Measurements from ENCODE around the gene LRRC2. TPM values are rescaled to one million over a fixed set of nuclear protein-coding genes. Genes with fewer than 3 reads are reported as not detected.

The LRRC2 gene
- total and polyA plus RNA-seq, 9 of the 15 experiments (the other 6 are each of a cell fraction or from before 2014, with no cell fraction given), result 0.01 to 0.04 (median 0.03) TPM; not detected in 5

DNA sequence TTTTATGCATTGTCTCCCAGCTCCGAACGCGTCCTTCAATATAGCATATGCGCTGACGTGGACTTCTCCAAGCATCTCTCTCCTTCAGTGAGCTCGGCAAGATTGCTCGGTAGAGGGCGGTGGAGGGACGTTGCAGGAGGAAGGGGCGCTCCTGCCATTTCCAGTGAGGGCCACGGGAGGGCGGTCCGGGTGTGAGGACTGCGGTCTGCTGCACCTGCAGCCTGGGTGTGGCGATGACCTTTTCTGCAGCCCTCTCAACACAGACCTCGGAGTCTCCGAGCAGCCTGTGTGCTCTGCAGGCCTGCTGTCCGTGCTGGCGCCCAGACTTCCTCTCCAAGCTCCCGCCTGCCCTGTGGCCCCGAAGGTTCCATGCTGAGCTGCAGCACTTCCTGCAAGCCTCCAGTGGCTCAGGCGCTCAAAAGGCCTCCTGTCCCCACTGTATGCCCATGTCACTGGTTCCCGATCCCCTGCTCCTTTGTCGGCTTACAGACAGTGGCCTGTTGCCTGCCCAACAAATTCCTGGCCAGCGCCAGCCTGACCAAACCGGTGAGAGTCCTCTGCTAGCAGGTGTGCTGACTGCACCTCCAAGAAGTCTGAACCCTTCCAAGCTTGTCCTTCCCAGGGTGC lies 77.3 kb downstream of the LRRC2 start (continued):
- TF ChIP-seq, protein P1, sequence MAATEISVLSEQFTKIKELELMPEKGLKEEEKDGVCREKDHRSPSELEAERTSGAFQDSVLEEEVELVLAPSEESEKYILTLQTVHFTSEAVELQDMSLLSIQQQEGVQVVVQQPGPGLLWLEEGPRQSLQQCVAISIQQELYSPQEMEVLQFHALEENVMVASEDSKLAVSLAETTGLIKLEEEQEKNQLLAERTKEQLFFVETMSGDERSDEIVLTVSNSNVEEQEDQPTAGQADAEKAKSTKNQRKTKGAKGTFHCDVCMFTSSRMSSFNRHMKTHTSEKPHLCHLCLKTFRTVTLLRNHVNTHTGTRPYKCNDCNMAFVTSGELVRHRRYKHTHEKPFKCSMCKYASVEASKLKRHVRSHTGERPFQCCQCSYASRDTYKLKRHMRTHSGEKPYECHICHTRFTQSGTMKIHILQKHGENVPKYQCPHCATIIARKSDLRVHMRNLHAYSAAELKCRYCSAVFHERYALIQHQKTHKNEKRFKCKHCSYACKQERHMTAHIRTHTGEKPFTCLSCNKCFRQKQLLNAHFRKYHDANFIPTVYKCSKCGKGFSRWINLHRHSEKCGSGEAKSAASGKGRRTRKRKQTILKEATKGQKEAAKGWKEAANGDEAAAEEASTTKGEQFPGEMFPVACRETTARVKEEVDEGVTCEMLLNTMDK (IDR thresholded peaks at IDR 0.05; ENCODE audit: borderline replicate concordance, insufficient read depth, low read depth, low read length, poor library complexity, severe bottlenecking), result peak; percentile 90
- TF ChIP-seq, protein P2, sequence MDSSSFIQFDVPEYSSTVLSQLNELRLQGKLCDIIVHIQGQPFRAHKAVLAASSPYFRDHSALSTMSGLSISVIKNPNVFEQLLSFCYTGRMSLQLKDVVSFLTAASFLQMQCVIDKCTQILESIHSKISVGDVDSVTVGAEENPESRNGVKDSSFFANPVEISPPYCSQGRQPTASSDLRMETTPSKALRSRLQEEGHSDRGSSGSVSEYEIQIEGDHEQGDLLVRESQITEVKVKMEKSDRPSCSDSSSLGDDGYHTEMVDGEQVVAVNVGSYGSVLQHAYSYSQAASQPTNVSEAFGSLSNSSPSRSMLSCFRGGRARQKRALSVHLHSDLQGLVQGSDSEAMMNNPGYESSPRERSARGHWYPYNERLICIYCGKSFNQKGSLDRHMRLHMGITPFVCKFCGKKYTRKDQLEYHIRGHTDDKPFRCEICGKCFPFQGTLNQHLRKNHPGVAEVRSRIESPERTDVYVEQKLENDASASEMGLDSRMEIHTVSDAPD (CRISPR knock-in tag; IDR thresholded peaks at IDR 0.05), result no peak
- TF ChIP-seq NCOA4 (IDR thresholded peaks at IDR 0.05; ENCODE audit: partially characterized antibody) (no peak), ZNF445 (CRISPR knock-in tag; IDR thresholded peaks at IDR 0.05; ENCODE audit: low read depth) (no peak), HDAC2 (IDR thresholded peaks at IDR 0.05) (0 out of 2 replicates have a peak, but pooled peaks have one; percentile 40), PCBP2 (IDR thresholded peaks at IDR 0.05; ENCODE audit: low read depth, low read length, poor library complexity, severe bottlenecking) (no peak), HMGN3 (IDR thresholded peaks at IDR 0.05; ENCODE audit: borderline replicate concordance, extremely low read depth, insufficient read length, low read depth, low read length) (peak; percentile 34), SMAD3 (CRISPR knock-in tag; conservative IDR thresholded peaks at IDR 0.05) (0 out of 2 replicates have a peak, but pooled peaks have one; percentile 63), C11orf30 (IDR thresholded peaks at IDR 0.05; ENCODE audit: low read depth) (peak; percentile 51; the same call in 1 of the 2 replicates), BDP1 (IDR thresholded peaks at IDR 0.05; ENCODE audit: insufficient read depth, insufficient read length) (no peak), ATF7 (IDR thresholded peaks at IDR 0.05) (peak; percentile 67)
- TF ChIP-seq, protein P3, sequence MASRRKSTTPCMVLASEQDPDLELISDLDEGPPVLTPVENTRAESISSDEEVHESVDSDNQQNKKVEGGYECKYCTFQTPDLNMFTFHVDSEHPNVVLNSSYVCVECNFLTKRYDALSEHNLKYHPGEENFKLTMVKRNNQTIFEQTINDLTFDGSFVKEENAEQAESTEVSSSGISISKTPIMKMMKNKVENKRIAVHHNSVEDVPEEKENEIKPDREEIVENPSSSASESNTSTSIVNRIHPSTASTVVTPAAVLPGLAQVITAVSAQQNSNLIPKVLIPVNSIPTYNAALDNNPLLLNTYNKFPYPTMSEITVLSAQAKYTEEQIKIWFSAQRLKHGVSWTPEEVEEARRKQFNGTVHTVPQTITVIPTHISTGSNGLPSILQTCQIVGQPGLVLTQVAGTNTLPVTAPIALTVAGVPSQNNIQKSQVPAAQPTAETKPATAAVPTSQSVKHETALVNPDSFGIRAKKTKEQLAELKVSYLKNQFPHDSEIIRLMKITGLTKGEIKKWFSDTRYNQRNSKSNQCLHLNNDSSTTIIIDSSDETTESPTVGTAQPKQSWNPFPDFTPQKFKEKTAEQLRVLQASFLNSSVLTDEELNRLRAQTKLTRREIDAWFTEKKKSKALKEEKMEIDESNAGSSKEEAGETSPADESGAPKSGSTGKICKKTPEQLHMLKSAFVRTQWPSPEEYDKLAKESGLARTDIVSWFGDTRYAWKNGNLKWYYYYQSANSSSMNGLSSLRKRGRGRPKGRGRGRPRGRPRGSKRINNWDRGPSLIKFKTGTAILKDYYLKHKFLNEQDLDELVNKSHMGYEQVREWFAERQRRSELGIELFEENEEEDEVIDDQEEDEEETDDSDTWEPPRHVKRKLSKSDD (conservative IDR thresholded peaks at IDR 0.05; ENCODE audit: low read length), result peak; percentile 68; the same call in 1 of the 2 replicates
- TF ChIP-seq, protein P4, sequence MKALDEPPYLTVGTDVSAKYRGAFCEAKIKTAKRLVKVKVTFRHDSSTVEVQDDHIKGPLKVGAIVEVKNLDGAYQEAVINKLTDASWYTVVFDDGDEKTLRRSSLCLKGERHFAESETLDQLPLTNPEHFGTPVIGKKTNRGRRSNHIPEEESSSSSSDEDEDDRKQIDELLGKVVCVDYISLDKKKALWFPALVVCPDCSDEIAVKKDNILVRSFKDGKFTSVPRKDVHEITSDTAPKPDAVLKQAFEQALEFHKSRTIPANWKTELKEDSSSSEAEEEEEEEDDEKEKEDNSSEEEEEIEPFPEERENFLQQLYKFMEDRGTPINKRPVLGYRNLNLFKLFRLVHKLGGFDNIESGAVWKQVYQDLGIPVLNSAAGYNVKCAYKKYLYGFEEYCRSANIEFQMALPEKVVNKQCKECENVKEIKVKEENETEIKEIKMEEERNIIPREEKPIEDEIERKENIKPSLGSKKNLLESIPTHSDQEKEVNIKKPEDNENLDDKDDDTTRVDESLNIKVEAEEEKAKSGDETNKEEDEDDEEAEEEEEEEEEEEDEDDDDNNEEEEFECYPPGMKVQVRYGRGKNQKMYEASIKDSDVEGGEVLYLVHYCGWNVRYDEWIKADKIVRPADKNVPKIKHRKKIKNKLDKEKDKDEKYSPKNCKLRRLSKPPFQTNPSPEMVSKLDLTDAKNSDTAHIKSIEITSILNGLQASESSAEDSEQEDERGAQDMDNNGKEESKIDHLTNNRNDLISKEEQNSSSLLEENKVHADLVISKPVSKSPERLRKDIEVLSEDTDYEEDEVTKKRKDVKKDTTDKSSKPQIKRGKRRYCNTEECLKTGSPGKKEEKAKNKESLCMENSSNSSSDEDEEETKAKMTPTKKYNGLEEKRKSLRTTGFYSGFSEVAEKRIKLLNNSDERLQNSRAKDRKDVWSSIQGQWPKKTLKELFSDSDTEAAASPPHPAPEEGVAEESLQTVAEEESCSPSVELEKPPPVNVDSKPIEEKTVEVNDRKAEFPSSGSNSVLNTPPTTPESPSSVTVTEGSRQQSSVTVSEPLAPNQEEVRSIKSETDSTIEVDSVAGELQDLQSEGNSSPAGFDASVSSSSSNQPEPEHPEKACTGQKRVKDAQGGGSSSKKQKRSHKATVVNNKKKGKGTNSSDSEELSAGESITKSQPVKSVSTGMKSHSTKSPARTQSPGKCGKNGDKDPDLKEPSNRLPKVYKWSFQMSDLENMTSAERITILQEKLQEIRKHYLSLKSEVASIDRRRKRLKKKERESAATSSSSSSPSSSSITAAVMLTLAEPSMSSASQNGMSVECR (CRISPR knock-in tag; IDR thresholded peaks at IDR 0.05), result peak; percentile 42; the same call in 1 of the 2 replicates
- TF ChIP-seq, protein P5, sequence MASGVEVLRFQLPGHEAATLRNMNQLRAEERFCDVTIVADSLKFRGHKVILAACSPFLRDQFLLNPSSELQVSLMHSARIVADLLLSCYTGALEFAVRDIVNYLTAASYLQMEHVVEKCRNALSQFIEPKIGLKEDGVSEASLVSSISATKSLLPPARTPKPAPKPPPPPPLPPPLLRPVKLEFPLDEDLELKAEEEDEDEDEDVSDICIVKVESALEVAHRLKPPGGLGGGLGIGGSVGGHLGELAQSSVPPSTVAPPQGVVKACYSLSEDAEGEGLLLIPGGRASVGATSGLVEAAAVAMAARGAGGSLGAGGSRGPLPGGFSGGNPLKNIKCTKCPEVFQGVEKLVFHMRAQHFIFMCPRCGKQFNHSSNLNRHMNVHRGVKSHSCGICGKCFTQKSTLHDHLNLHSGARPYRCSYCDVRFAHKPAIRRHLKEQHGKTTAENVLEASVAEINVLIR (CRISPR knock-in tag; IDR thresholded peaks at IDR 0.05), result no peak
